Subcutaneous adipose tissue (tissue), 4 donors: Measurements from ENCODE around the gene SNX3. TPM values are rescaled to one million over a fixed set of nuclear protein-coding genes. Genes with fewer than 3 reads are reported as not detected.

ENCODE experiments used
- CTCF ChIP-seq: fragments of 450-650 bp; IDR thresholded peaks from one replicate; pipeline ENCODE4 v1.5.1; 2016; ENCODE audit warnings: low read depth, mild to moderate bottlenecking, control low read depth, antibody characterized with exemption, moderate library complexity
- total RNA-seq, 4 donors: library from RNA; depleted of rRNA; stranded (reverse); fragments of >200 nt; gene quantifications; one replicate each; pipeline ENCODE4 v1.1.0, GENCODE V29; 2016

The SNX3 gene
- total RNA-seq, 4 donors from 2014 or later: 181 to 417 (median 207) TPM

DNA sequence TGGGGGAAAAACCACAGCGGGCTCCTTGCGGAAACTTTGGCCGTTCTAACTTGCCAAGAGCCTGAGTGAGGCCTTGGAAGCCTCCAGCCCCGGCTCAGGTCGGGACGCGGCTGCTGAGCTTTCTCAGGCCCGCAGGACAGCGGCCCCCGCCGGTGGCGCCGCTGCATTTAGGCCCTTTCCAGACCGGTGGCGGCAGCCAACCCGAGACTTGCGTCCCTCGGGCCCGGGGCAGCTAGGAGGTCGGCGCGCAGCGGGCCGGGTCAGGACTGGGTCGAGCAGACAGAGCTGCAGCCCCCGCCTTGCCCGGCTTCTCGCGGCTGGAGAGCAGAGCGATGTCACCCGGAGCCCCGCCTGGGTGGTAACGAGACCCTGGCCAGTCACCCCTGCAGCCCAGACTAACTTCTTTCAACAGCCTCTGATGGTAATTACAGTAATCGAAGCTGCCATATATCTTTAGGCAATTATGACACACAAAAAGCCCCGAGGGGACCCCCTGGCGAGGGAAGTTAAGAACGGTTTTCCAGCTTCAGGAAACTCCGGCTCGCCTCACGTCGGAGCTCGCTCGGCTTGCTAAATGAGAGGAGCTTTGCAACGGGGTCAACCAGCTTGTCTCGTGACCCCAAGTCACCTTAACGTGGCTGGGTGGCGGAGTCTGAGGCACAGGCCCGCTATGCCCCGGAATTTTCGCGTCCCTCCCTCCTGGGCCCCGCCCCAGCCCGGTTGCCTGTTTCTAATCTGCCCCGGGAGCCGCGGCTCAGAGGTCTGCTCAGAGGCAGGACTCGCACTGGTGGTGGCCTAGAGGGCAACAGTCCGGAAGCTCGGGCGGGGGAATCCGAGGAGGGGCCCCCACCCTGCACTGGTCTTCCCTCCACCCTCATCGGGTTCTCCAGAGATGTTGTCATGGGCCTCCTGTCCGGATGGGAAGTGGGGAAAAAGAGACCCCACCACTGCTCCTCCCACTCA, 92.1 kb downstream of the SNX3 start:
- no peak for TF ChIP-seq CTCF

DNA sequence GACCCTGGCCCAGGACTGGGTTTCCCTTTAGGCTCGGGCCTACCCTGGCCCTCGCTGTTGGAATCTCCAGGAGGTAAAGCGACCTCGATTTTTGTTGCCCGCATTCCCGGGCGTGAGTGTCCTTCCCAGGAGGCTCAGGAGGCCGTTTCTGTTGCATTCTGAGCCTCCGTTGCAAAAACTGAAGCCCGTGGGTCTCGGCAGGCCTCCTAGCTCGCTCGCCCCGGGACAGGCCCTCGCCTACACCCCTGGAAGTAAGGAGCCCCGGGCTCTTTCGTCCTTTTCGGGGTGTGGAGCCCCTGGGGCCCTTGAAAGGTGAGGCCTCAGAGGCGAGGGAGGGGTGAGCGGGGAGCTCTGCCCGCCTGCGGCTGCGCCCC, 92.8 kb downstream of the SNX3 start:
- no peak for TF ChIP-seq CTCF

DNA sequence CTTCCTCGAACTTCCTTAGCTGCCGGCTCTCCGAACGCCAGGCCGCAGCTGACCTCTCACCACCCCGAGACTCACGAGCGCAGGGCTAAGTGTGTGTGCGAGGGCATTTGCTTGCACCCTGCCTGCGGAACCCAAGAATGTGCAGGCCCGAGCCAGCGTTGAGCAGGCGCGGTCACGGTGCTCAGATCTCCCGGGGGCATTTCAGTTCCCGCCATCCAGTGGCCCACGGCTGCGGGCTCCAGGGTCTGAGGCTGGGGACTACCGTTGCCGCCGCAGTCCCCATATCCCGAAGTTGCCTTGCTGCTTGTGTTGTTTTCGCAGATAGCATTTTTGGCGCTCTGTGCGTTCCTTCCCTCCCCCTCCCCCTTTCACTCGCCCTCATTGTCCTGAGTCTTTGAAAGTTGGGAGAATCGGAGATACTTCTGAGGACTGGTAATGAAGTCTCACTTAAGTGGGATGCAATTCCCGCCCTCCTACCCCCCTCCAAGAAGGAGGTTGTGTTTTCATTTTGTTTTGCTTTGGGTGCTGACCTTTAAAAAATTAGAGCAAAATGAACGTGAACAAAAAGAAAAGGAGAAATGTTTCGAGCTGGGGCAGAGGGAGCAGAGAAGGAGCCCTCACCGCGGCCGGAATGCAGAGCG, 93.3 kb downstream of the SNX3 start:
- no peak for TF ChIP-seq CTCF

GRCh38 chr6:108166664-108167448, 94.0 kb downstream of the SNX3 start:
- no peak for TF ChIP-seq CTCF

GRCh38 chr6:108165714-108166663, 94.9 kb downstream of the SNX3 start, which contains the start of gene NR2E1:
TSS of gene NR2E1 (plus strand) at chr6:108166022. CDS start at chr6:108166766, 744 bp downstream.
- TF ChIP-seq CTCF: no peak

DNA sequence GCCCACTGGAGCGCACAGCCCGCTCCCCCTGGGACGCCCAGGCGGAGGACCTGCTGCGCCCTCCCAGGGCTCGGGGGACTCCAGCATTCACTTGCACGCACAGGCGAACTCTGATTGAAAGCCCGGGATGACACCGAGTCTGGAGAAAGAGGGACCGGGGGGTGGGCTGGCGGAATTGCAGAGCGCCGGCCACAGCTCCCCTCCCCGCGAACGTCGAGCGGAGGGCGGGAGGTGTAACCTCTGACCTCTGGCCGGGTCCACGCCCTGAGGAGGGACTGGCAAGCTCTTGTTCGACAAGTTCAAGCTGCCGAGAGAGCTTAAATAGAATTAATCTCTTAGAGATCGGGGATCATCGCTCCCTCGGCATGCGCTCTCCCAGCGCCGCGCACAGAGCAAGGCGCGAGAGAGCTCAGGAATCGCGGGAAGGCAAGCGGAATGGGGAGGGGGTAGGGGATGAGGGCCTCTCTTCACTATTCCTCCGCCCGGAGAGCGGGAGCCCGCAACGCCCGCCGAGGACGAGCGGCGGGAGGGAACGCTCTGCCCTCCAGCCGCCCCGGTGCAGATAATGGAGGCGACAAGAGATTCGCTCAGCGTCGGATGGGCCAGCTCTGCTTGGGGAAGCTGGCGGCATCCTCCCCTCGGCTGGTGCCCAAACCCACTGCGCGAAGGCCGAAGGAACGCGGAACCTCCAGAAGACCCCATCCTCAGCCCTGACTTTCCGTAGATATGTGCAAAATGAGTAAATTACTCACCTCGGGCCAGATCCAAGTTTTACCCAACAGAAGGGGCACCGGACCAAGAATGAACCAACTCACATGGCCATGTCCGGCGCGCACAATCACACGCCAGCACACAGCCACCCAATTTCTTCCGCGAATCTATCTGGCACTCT, 95.8 kb downstream of the SNX3 start:
- no peak for TF ChIP-seq CTCF
